Fibroblast of lung (primary cell): ENCODE results near the gene MCF2L2. TPM values are rescaled to one million over a fixed set of nuclear protein-coding genes. Genes with fewer than 3 reads are reported as not detected.

Experiments used
- DNase-seq, 2 donors: peaks; one replicate each; pipeline versions ENCODE4 v3.0.0 to v3.0.0-alpha.2; 2010; ENCODE audit warnings: low read depth in 2 of 2
- H2AFZ ChIP-seq: 2 replicates; pipeline ENCODE4 v1.5.1; 2012; ENCODE audit warnings: low read length, control low read depth, inconsistent platforms
- H3K27ac ChIP-seq: 2 replicates; pipeline ENCODE4 v1.5.1; 2011; ENCODE audit warnings: low read length, control low read depth; ENCODE audit not compliant: insufficient read depth
- H3K27me3 ChIP-seq: 2 replicates; pipeline ENCODE4 v1.5.1; 2011; ENCODE audit warnings: mild to moderate bottlenecking, low read length; ENCODE audit not compliant: control insufficient read depth, insufficient read depth
- H3K36me3 ChIP-seq: 2 replicates; pipeline ENCODE4 v1.5.1; 2011; ENCODE audit warnings: low read length; ENCODE audit not compliant: control insufficient read depth, insufficient read depth
- H3K4me1 ChIP-seq: 2 replicates; pipeline ENCODE4 v1.5.1; 2011; ENCODE audit warnings: low read length; ENCODE audit not compliant: control insufficient read depth, insufficient read depth; ENCODE audit errors: extremely low read depth
- H3K4me2 ChIP-seq: 2 replicates; pipeline ENCODE4 v1.5.1; 2011; ENCODE audit warnings: low read length, control low read depth; ENCODE audit not compliant: insufficient read depth; ENCODE audit errors: extremely low read depth
- H3K4me3 ChIP-seq, 4 experiments: fragments of 200-600 bp in 1 of 4; sonication (generic) in 1 of 4; replicated peaks in 1 of 4; 2 replicates each; pipeline ENCODE4 v1.5.1; 2011 to 2016; ENCODE audit warnings: low read length in 4 of 4, low read depth in 3 of 4, mild to moderate bottlenecking in 3 of 4, control low read depth in 2 of 4, inconsistent platforms in 1 of 4, mixed read lengths in 1 of 4; ENCODE audit not compliant: insufficient read depth in 1 of 4; ENCODE audit errors: control extremely low read depth in 1 of 4
- H3K79me2 ChIP-seq: 2 replicates; pipeline ENCODE4 v1.5.1; 2012; ENCODE audit warnings: mild to moderate bottlenecking, low read length, inconsistent platforms; ENCODE audit not compliant: control insufficient read depth, insufficient read depth
- H3K9ac ChIP-seq: 2 replicates; pipeline ENCODE4 v1.5.1; 2011; ENCODE audit warnings: mild to moderate bottlenecking, low read length, control low read depth; ENCODE audit not compliant: insufficient read depth
- H3K9me3 ChIP-seq: 2 replicates; pipeline ENCODE4 v1.5.1; 2012; ENCODE audit warnings: low read depth, low read length; ENCODE audit not compliant: control insufficient read depth, insufficient read depth
- H4K20me1 ChIP-seq: 2 replicates; pipeline ENCODE4 v1.5.1; 2011; ENCODE audit warnings: low read length; ENCODE audit not compliant: control insufficient read depth, insufficient read depth; ENCODE audit errors: extremely low read depth
- CTCF ChIP-seq, 2 donors: IDR thresholded peaks in 1 of 2; conservative IDR thresholded peaks in 1 of 2; 1 replicate in 1 of 2; 2 replicates in 1 of 2; pipeline ENCODE4 v1.5.1; 2011 to 2012; ENCODE audit warnings: low read length in 2 of 2, control low read depth in 1 of 2, inconsistent platforms in 1 of 2, low read depth in 1 of 2, mild to moderate bottlenecking in 1 of 2
- EZH2 ChIP-seq: IDR thresholded peaks from 2 replicates; pipeline ENCODE4 v1.5.1; 2012; ENCODE audit warnings: low read length, control low read depth, mild to moderate bottlenecking; ENCODE audit errors: missing control alignments
- polyA plus RNA-seq, 2 donors: library from polyadenylated mRNA; depleted of rRNA in 1 of 2; stranded (reverse) in 1 of 2; unstranded in 1 of 2; fragments of >200 nt; gene quantifications; 2 replicates each; pipeline ENCODE4 v1.2.1, GENCODE V29; 2011 to 2012; ENCODE audit warnings: missing spikeins in 1 of 2
- total RNA-seq: library from RNA; depleted of rRNA; stranded (reverse); fragments of >200 nt; gene quantifications from 2 replicates; pipeline ENCODE4 v1.2.1, GENCODE V29; 2014

MCF2L2 gene
- total and polyA plus RNA-seq, 2 donors (not counting 1 experiment from before 2014, with no cell fraction given), result under 0.01 to 0.08 TPM

GRCh38 chr3:183285828-183286457 is 142.5 kb downstream of the MCF2L2 start:
- no peak overlapping the region for H3K4me2 ChIP-seq
- H3K36me3 ChIP-seq, result no peaks in the 10 kb centered on the region
- TF ChIP-seq EZH2 (no peak), CTCF (conservative IDR thresholded peaks at IDR 0.05 in 1 of 2, IDR thresholded peaks at IDR 0.05 in 1 of 2; ENCODE audit: low read depth in 1 of 2, low read length in 2 of 2) (no peak)
- no peaks in the 10 kb centered on the region for H4K20me1 ChIP-seq
- no peak overlapping the region for H3K9ac ChIP-seq
- H3K79me2 ChIP-seq, result no peaks in the 10 kb centered on the region
- no peak overlapping the region for H2AFZ ChIP-seq
- no peak overlapping the region for H3K4me3 ChIP-seq
- no peaks in the 10 kb centered on the region for H3K27me3 ChIP-seq
- H3K4me1 ChIP-seq, result peaks cover 3% of the 10 kb centered on the region
- peak overlapping the region; percentile 9 for H3K27ac ChIP-seq
- peak; percentile 98 to 100 for DNase-seq
- no peaks in the 10 kb centered on the region for H3K9me3 ChIP-seq

- no peak for DNase-seq
- no peak overlapping the region for H2AFZ ChIP-seq
- peak overlapping the region; percentile 9 for H3K27ac ChIP-seq
- H3K9ac ChIP-seq, result no peak overlapping the region
- TF ChIP-seq EZH2, result no peak
- TF ChIP-seq CTCF (conservative IDR thresholded peaks at IDR 0.05 in 1 of 2, IDR thresholded peaks at IDR 0.05 in 1 of 2; ENCODE audit: low read depth in 1 of 2, low read length in 2 of 2), result no peak
- H3K4me1 ChIP-seq, result peaks cover 3% of the 10 kb centered on the region
- no peaks in the 10 kb centered on the region for H4K20me1 ChIP-seq
- no peak overlapping the region for H3K4me3 ChIP-seq
- no peaks in the 10 kb centered on the region for H3K9me3 ChIP-seq
- H3K79me2 ChIP-seq, result no peaks in the 10 kb centered on the region
- H3K27me3 ChIP-seq, result no peaks in the 10 kb centered on the region
- H3K4me2 ChIP-seq, result peak overlapping the region; percentile 16
- no peaks in the 10 kb centered on the region for H3K36me3 ChIP-seq
Measured at GRCh38 chr3:183285318-183285717, 143.1 kb downstream of the MCF2L2 start.

- TF ChIP-seq CTCF (conservative IDR thresholded peaks at IDR 0.05 in 1 of 2, IDR thresholded peaks at IDR 0.05 in 1 of 2; ENCODE audit: low read depth in 1 of 2, low read length in 2 of 2) (no peak), EZH2 (no peak)
- Histone ChIP-seq H3K4me2 (no peak overlapping the region), H3K27me3 (no peaks in the 10 kb centered on the region), H2AFZ (no peak overlapping the region), H3K4me1 (peaks cover 3% of the 10 kb centered on the region), H3K9ac (no peak overlapping the region), H3K9me3 (no peaks in the 10 kb centered on the region), H3K27ac (no peak overlapping the region), H4K20me1 (no peaks in the 10 kb centered on the region), H3K36me3 (no peaks in the 10 kb centered on the region), H3K4me3 (no peak overlapping the region), H3K79me2 (no peaks in the 10 kb centered on the region)
- DNase-seq, result no peak
Measured at GRCh38 chr3:183284570-183284969, 143.8 kb downstream of the MCF2L2 start.
